ENCODE data around the gene ADAMTS4.

ADAMTS4 gene

DNA sequence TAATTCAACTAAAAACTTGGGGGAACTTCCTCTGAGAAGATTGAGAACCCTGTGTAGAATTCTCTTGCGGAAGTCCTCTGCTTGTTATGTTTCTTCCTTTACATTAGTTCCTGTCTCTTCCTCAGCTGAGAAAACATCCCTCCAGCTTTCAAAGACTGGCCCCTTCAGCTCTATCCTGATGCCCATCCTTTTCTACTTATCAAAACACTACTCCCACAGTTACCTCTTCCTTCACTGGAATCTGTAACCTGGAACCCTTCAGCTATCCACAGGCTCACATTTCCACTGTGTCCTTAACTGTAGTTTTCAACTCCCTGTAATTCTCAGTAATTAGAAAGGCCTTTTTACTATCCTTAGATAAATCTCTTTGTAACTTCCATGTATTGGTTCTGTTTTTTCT lies 60.4 kb downstream of the ADAMTS4 start:
- no peak for DNase-seq

GRCh38 chr1:161137881-161138280 lies 61.0 kb downstream of the ADAMTS4 start:
- DNase-seq: no peak

Data from NCI-H2029 treated with DMSO at 0.1 percent for 48 hours (cell line).